Astrocyte of the hippocampus (primary cell): ENCODE measurements around the gene QRICH1.

Experiments used
- DNase-seq: peaks from one replicate; pipeline ENCODE4 v3.0.0; 2011; ENCODE audit warnings: low read depth, low spot score

Gene QRICH1

GRCh38 chr3:49093853-49094767 lies at the start of gene QRICH1:
QRICH1 (minus strand) TSS chr3:49094071; CDS start chr3:49077017, 17,054 bp downstream.
- DNase-seq: peak; percentile 99

GRCh38 chr3:49140080-49140479 lies 46.2 kb upstream of the QRICH1 start:
- no peak for DNase-seq

GRCh38 chr3:49135499-49135898 lies 41.6 kb upstream of the QRICH1 start:
- DNase-seq: no peak

- no peak for DNase-seq
Measured at GRCh38 chr3:49134471-49135265, 40.8 kb upstream of the QRICH1 start.

GRCh38 chr3:49133226-49133951 lies 39.5 kb upstream of the QRICH1 start:
- DNase-seq: peak; percentile 96

GRCh38 chr3:49132437-49133225 lies 38.8 kb upstream of the QRICH1 start, which contains the start of gene LAMB2:
LAMB2 (minus strand) TSS chr3:49133050; CDS start chr3:49132867, 183 bp downstream.
- DNase-seq: peak; percentile 93

- peak; percentile 13 for DNase-seq
Measured at GRCh38 chr3:49132073-49132436, 38.2 kb upstream of the QRICH1 start.

- no peak for DNase-seq
Measured at GRCh38 chr3:49131576-49131975, 37.7 kb upstream of the QRICH1 start.

GRCh38 chr3:49131040-49131439 lies 37.2 kb upstream of the QRICH1 start:
- DNase-seq: no peak

GRCh38 chr3:49124991-49125670 lies 31.3 kb upstream of the QRICH1 start:
- peak; percentile 9 for DNase-seq

- DNase-seq: no peak
Measured at GRCh38 chr3:49124203-49124602, 30.3 kb upstream of the QRICH1 start.

GRCh38 chr3:49123687-49124086 lies 29.8 kb upstream of the QRICH1 start:
- no peak for DNase-seq

- DNase-seq: no peak
Measured at GRCh38 chr3:49122886-49123545, 29.1 kb upstream of the QRICH1 start.

GRCh38 chr3:49122451-49122850 lies 28.6 kb upstream of the QRICH1 start:
- no peak for DNase-seq

- no peak for DNase-seq
Measured at GRCh38 chr3:49122022-49122421, 28.2 kb upstream of the QRICH1 start.

- DNase-seq: no peak
Measured at GRCh38 chr3:49121132-49121736, 27.4 kb upstream of the QRICH1 start.

- peak; percentile 96 for DNase-seq
Measured at GRCh38 chr3:49120438-49121131, 26.7 kb upstream of the QRICH1 start, which contains the start of gene USP19. USP19 (minus strand) TSS chr3:49120823; CDS start chr3:49119145, 1,678 bp downstream.

- peak; percentile 16 for DNase-seq
Measured at GRCh38 chr3:49120096-49120437, 26.2 kb upstream of the QRICH1 start.

GRCh38 chr3:49119439-49119838 lies 25.6 kb upstream of the QRICH1 start:
- DNase-seq: peak; percentile 36
